Heart right ventricle (tissue), 16 donors: ENCODE results near the gene PLEK. TPM values are rescaled to one million over a fixed set of nuclear protein-coding genes. Genes with fewer than 3 reads are reported as not detected.

Experiments used
- ATAC-seq, 8 donors: fragments of 200-7000 bp; cut with Tn5 transposase; one replicate each; pipeline ENCODE4 v1.9.1; 2020; ENCODE audit warnings: mild to moderate bottlenecking in 8 of 8, moderate library complexity in 8 of 8, moderate number of reproducible peaks in 1 of 8
- DNase-seq, 2 donors: peaks; one replicate each; pipeline ENCODE4 v3.0.0-alpha.2; 2020
- H3K27ac ChIP-seq, 10 donors: fragments of 200-600 bp; sonication (generic) in 2 of 10; one replicate each; pipeline versions ENCODE4 v1.5.0 to v1.8.0; 2020 to 2022; ENCODE audit warnings: mild to moderate bottlenecking in 3 of 10
- H3K27me3 ChIP-seq, 7 donors: fragments of 200-600 bp; one replicate each; pipeline ENCODE4 v1.8.0; 2021 to 2022; ENCODE audit warnings: mild to moderate bottlenecking in 2 of 7
- H3K36me3 ChIP-seq, 9 donors: fragments of 200-600 bp; sonication (generic) in 1 of 9; one replicate each; pipeline versions ENCODE4 v1.5.0 to v1.8.0; 2020 to 2022; ENCODE audit warnings: mild to moderate bottlenecking in 2 of 9
- H3K4me1 ChIP-seq, 9 donors: fragments of 200-600 bp; sonication (generic) in 1 of 9; one replicate each; pipeline versions ENCODE4 v1.5.0 to v1.8.0; 2020 to 2022; ENCODE audit warnings: mild to moderate bottlenecking in 4 of 9
- H3K4me3 ChIP-seq, 10 donors: fragments of 200-600 bp; sonication (generic) in 2 of 10; one replicate each; pipeline versions ENCODE4 v1.5.0 to v1.8.0; 2020 to 2022; ENCODE audit warnings: mild to moderate bottlenecking in 7 of 10, moderate library complexity in 2 of 10
- H3K9me3 ChIP-seq, 11 donors: fragments of 200-600 bp in 10 of 11; sonication (generic) in 2 of 11; one replicate each; pipeline versions ENCODE4 v1.5.0 to v1.8.0; 2013 to 2022; ENCODE audit warnings: mild to moderate bottlenecking in 2 of 11, control low read depth in 1 of 11, moderate library complexity in 1 of 11
- CTCF ChIP-seq, 9 donors: fragments of 200-600 bp; sonication (generic) in 2 of 9; IDR thresholded peaks; one replicate each; pipeline versions ENCODE4 v1.5.0 to v1.8.0; 2021 to 2022; ENCODE audit warnings: antibody characterized with exemption in 9 of 9, mild to moderate bottlenecking in 5 of 9, moderate library complexity in 1 of 9
- WGBS, 2 donors: extraction: QIAGEN DNeasy Blood & Tissue Kit; methylation state at CpG; one replicate each; pipeline ENCODE4 v1.1.7; 2013; ENCODE audit warnings: inconsistent platforms in 1 of 2; 5-methylcytosine and 5-hydroxymethylcytosine counted together
- intact Hi-C, 10 donors: fragments of 100-400 bp; cut with DNase I; formaldehyde crosslinking; loops; one replicate each; pipeline versions ENCODE4 v1.11.1 to v1.14.2; 2022
- polyA plus RNA-seq, 2 donors: library from polyadenylated mRNA; stranded (reverse); fragments of 200-250 nt; gene quantifications; one replicate each; pipeline ENCODE4 v1.2.3, GENCODE V29; 2013
- total RNA-seq, 10 donors: library from RNA; stranded (reverse); fragmentation: NEBNext Ultra II Directional in 3 of 10; extraction: Animal tissue kit (Norgen Biotek cat#: 25700) in 3 of 10; gene quantifications; one replicate each; pipeline versions ENCODE4 v1.2.1 to v1.2.4, GENCODE V29; 2021 to 2023
- donor health status: Arrhythmogenic right ventricular cardiomyopathy.
- donor health status: ischemic (EF 13 %, LVEDD 7.1; RV severe dilation, severe dysfunction).
- donor health status: healthy with polysubstance abuse.
- donor health status: DM: no; HTN: yes; CAD: no.
- donor health status: DM: no; HTN: no; CAD: no.
- donor health status: ischemic (EF 25% LVEDD 6.9; RV normal size, moderate dysfunction).
- donor health status: ischemic (EF 25% LVEDD 5.7; RV mildly dilated, moderate dysfunction).
- donor health status: healthy.
- donor health status: DM: yes; HTN: yes; CAD: no.
- donor health status: Ischemic cardiomyopathy.
- donor health status: ischemic (EF 35%, LVEDD 5.7; RV mildly dilated, moderate dysfunction).
- donor health status: nonischemic (EF 11% LVEDD 7.7; RV severe dilation, severe dysfunction).
- donor health status: DM: yes; HTN: yes; CAD: no.
- donor health status: PGD.
- donor health status: ischemic (EF 29% LVEDD 5.4; RV normal size, mild dysfunction).
- donor health status: nonischemic (EF 23%, LVEDD 6.1; RV moderate dilation, normal function).

PLEK gene
- total and polyA plus RNA-seq, 12 donors: 1.1 to 46.3 (median 2.7) TPM

GRCh38 chr2:68403199-68403644, 38.1 kb downstream of the PLEK start:
- WGBS, 2 donors: 56 to 68% methylated on average over 4 of the region's 4 CpGs
- Histone ChIP-seq H3K27ac (no peak overlapping the region), H3K4me1 (peaks cover 0 to 3% (median 0%) of the 10 kb centered on the region in 9 donors), H3K36me3 (no peaks in the 10 kb centered on the region), H3K9me3 (peaks cover 0 to 21% (median 0%) of the 10 kb centered on the region in 11 donors), H3K4me3 (no peak overlapping the region), H3K27me3 (peaks cover 0 to 21% (median 8%) of the 10 kb centered on the region in 7 donors)
- DNase-seq (no peak), ATAC-seq (no peak)
- intact Hi-C loops: no loop called here
- no peak for TF ChIP-seq CTCF (IDR thresholded peaks at IDR 0.05)

GRCh38 chr2:68404164-68404563, 39.1 kb downstream of the PLEK start:
- 65 to 81% methylated on average over 2 of the region's 2 CpGs for WGBS, 2 donors
- Histone ChIP-seq H3K27ac (no peak overlapping the region), H3K9me3 (peaks cover 0 to 13% (median 0%) of the 10 kb centered on the region in 11 donors), H3K27me3 (peaks cover 0 to 21% (median 8%) of the 10 kb centered on the region in 7 donors), H3K4me1 (peaks cover 0 to 3% (median 0%) of the 10 kb centered on the region in 9 donors), H3K36me3 (no peaks in the 10 kb centered on the region), H3K4me3 (no peak overlapping the region)
- intact Hi-C loops: no loop called here
- ATAC-seq (no peak), DNase-seq (no peak)
- no peak for TF ChIP-seq CTCF (IDR thresholded peaks at IDR 0.05)

GRCh38 chr2:68404893-68405799, 40.1 kb downstream of the PLEK start:
- Histone ChIP-seq H3K9me3 (peaks cover 0 to 8% (median 0%) of the 10 kb centered on the region in 11 donors), H3K27me3 (peaks cover 0 to 21% (median 8%) of the 10 kb centered on the region in 7 donors), H3K27ac (no peak overlapping the region), H3K36me3 (no peaks in the 10 kb centered on the region), H3K4me3 (no peak overlapping the region), H3K4me1 (peaks cover 0 to 3% (median 0%) of the 10 kb centered on the region in 9 donors)
- TF ChIP-seq CTCF (IDR thresholded peaks at IDR 0.05): no peak
- DNase-seq (no peak), ATAC-seq (no peak)
- intact Hi-C loops: no loop called here
- 72 to 80% methylated on average over 19 of the region's 19 CpGs for WGBS, 2 donors

GRCh38 chr2:68411397-68412126, 46.5 kb downstream of the PLEK start:
- TF ChIP-seq CTCF (IDR thresholded peaks at IDR 0.05): no peak
- no peak overlapping the region for H3K27ac ChIP-seq
- no peak for DNase-seq
- 37 to 48% methylated on average over 4 of the region's 4 CpGs for WGBS, 2 donors
- H3K36me3 ChIP-seq: no peaks in the 10 kb centered on the region
- peaks cover 0 to 18% (median 0%) of the 10 kb centered on the region in 9 donors for H3K4me1 ChIP-seq
- peak in 1 of 8 donors; percentile 64 for ATAC-seq
- intact Hi-C loops: no loop called here
- no peak overlapping the region for H3K4me3 ChIP-seq
- peaks cover 0 to 3% (median 0%) of the 10 kb centered on the region in 11 donors for H3K9me3 ChIP-seq
- no peaks in the 10 kb centered on the region for H3K27me3 ChIP-seq
